Hippocampal formation (tissue), 2 donors: Measurements from ENCODE around the gene TXLNB.
A peak's percentile ranks its signal among the peaks of the same experiment; 100 is the strongest.
"Not testable (repeated sequence)": the region's sequence is repeated elsewhere in the genome, so short reads cannot be mapped to it uniquely, and the experiment has no call there.

ENCODE experiments used
- DNase-seq, 2 donors: peaks; one replicate each; lab custom pipeline; 2025; lab: John Stamatoyannopoulos, UW

TXLNB gene

GRCh38 chr6:139308936-139309603 is 17.3 kb upstream of the TXLNB start:
- no peak for DNase-seq

GRCh38 chr6:139308286-139308916 is 16.6 kb upstream of the TXLNB start:
- no peak for DNase-seq

GRCh38 chr6:139306291-139306981 is 14.6 kb upstream of the TXLNB start:
- DNase-seq: no peak

GRCh38 chr6:139303185-139303584 is 11.4 kb upstream of the TXLNB start:
- no peak for DNase-seq

- no peak for DNase-seq
These were observed 6.1 kb upstream of the TXLNB start for GRCh38 chr6:139297921-139298320.

- no peak for DNase-seq
These were observed 5.1 kb upstream of the TXLNB start for GRCh38 chr6:139296927-139297326.

- DNase-seq: no peak
These were observed 4.1 kb upstream of the TXLNB start for GRCh38 chr6:139295901-139296300.

- no peak for DNase-seq
These were observed 2.3 kb upstream of the TXLNB start for GRCh38 chr6:139294090-139294489.

- DNase-seq: not testable (repeated sequence)
These were observed 1.4 kb upstream of the TXLNB start for GRCh38 chr6:139293230-139293629.

- peak in 1 of 2 donors; percentile 27 for DNase-seq
These were observed 949 bp downstream of the TXLNB start for GRCh38 chr6:139290787-139291311.

GRCh38 chr6:139289233-139289632 is 2.6 kb downstream of the TXLNB start:
- no peak for DNase-seq

- DNase-seq: no peak
These were observed 3.2 kb downstream of the TXLNB start for GRCh38 chr6:139288496-139289040.

GRCh38 chr6:139287868-139288267 is 3.9 kb downstream of the TXLNB start:
- no peak for DNase-seq

- not testable (repeated sequence) for DNase-seq
These were observed 5.4 kb downstream of the TXLNB start for GRCh38 chr6:139286438-139286837.

GRCh38 chr6:139285590-139285989 is 6.2 kb downstream of the TXLNB start:
- no peak for DNase-seq

- no peak for DNase-seq
These were observed 7.0 kb downstream of the TXLNB start for GRCh38 chr6:139284789-139285188.

- DNase-seq: no peak
These were observed 9.1 kb downstream of the TXLNB start for GRCh38 chr6:139282684-139283083.

- DNase-seq: no peak
These were observed 13.6 kb downstream of the TXLNB start for GRCh38 chr6:139278190-139278589.

GRCh38 chr6:139277587-139277986 is 14.2 kb downstream of the TXLNB start:
- no peak for DNase-seq

GRCh38 chr6:139277161-139277560 is 14.6 kb downstream of the TXLNB start:
- no peak for DNase-seq

- DNase-seq: no peak
These were observed 16.3 kb downstream of the TXLNB start for GRCh38 chr6:139275279-139276055.

- DNase-seq: no peak
These were observed 20.7 kb downstream of the TXLNB start for GRCh38 chr6:139271056-139271455.
